ENCODE results near the gene CDCA7. TPM values are rescaled to one million over a fixed set of nuclear protein-coding genes. Genes with fewer than 3 reads are reported as not detected.
"Not testable (repeated sequence)": the region's sequence is repeated elsewhere in the genome, so short reads cannot be mapped to it uniquely, and the experiment has no call there.

CDCA7 gene
- total RNA-seq, 1 donor from 2014 or later = 0.86 TPM

DNA sequence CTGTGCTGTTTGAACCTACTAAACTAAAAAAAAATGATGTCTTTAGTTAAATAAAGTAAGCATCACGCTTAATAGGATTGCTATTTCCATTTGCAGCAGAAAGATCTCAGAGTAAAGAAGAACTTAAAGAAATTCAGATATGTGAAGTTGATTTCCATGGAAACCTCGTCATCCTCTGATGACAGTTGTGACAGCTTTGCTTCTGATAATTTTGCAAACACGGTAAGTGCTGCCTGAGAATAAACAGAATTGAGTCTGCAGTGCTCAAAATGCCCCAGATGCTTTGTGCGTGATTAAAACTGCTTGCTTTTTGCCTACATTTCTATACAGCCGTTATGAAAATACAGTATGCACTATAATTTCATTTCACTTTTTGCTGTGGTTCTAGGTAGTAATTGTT, 3.9 kb downstream of the CDCA7 start:
- DNase-seq (ENCODE audit: low spot score) = no peak

DNA sequence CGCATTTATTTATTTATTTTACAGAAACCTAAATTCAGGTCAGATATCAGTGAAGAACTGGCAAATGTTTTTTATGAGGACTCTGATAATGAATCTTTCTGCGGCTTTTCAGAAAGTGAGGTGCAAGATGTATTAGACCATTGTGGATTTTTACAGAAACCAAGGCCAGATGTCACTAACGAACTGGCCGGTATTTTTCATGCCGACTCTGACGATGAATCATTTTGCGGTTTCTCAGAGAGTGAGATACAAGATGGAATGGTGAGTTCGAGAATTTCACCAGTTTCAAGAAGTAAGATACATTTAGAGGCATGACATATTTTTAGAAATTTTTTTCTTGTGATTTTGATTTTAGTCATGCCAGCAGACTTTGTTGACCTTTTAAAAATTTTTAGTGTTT, 4.6 kb downstream of the CDCA7 start:
- no peak for DNase-seq (ENCODE audit: low spot score)

DNA sequence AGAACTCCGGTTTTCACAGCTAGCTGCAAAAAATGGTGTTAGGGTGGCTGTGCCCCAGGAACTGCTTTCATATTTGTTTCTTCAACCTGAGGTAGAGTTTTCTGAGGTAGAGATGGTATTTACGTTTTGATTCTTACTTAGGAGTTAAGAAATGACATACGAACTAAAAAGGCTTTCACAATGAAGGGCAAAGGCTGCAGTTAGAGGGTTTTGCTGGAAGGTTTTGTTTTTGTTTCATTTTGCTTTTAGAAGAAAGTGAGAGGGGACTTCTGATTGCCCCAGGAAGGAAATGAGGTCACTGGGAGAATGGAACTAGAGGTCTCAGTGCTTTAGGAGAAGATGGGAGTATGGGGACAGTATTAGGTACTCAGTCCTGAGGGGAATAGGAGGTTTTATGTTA, 15.5 kb downstream of the CDCA7 start:
- DNase-seq (ENCODE audit: low spot score) = no peak

DNA sequence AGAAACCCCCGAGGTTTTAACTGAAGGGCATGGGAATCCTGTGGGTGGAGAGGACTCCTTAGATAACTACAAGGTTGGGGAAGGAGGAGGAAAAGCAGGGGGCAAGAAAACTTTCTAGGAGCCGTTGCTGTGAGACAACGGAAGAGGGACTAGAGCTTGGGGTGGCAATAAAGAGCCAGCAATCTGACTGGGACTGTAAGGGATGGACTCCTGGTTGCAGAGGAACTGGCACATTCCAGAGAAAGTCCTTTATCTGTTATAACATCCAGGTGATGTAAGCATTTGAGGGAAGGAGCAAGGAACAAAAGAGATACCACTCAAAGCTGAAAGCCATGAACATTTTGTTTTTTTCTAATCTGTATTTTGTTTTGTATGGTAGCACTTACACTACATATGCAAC, 16.4 kb downstream of the CDCA7 start:
- DNase-seq (ENCODE audit: low spot score) = no peak

DNA sequence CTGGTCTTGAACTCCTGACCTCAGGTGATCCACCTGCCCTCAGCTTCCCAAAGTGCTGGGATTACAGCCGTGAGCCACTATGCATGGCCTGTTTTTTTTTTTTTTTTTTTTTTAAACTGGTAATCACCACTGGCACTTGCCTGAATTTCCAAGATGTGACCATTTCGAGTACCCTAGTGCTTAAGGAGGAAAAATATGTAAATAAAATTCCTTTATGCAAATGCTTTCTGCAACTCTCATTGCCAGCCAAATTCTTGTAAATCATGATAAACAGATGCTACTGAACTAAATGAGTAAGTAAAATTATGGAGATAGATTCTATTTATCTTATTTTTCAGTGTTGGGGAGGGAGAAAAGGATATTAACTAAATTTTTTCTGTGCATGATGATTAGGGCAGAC, 18.6 kb downstream of the CDCA7 start:
- DNase-seq (ENCODE audit: low spot score) = no peak

DNA sequence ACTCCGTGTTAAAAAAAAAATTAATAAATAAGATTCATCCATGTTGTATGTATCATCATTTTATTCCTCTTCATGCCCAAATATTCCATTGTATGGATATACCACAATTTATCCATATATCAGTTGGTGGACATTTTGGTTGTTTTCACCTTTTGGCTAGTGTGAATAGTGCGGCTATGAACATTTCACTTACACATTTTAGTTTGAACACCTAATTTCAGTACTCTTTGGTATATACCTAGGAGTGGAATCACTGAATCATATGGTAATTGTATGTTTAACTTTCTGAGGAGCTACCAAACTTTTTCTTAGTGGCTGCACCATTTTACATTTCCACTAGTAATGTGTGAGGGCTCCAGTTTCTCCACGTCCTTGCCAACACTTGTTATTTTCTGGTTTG, 20.0 kb downstream of the CDCA7 start:
- no peak for DNase-seq (ENCODE audit: low spot score)

DNA sequence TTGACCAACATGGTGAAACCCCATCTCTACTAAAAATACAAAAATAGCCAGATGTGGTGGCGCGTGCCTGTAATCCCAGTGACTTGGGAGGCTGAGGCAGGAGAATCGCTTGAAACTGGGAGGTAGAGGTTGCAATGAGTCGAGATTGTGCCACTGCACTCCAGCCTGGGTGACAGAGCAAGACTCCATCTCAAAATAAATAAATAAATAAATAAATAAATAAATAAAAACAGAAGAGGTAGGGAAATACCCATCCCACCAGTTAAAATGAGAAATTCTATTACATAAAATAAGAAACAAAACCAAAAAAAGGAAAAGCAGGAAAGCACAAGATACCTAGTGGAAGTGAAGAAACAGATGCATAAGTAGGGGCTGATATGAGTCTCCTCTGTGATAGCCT, 30.9 kb downstream of the CDCA7 start:
- DNase-seq (ENCODE audit: low spot score) = not testable (repeated sequence)

DNA sequence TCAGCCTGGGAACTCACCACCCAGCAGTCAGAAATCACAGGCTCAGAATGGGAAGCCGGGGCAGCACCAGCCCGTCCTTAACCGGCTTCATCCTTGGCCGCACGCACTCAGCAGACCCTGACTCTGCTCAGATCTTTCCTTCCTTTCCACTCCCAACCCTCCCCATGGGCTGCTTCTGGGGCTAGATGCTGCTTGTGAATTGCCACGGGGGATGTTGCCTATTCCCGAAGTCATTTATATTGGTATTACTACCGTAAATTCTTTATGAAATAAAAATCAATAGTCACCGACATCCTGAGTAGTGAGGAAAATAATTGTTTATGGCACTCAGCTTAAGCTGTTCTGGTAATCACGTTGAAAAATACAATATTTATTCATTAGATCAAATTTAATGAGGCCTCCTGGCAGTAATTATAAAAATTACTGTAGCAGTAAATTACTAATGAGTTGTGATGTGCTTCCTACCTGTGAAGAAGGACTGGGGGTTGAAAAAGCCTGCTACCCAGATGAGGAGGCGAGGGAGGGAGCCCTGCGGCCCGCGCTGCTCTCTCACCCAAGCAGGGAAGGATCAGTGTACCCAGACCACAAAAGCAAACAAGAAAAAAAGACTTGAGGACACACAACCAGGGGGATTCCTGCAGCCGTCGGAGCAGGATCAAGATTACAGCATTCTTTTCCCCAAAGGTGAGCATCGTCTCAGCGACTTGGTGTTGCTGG, 31.5 kb downstream of the CDCA7 start:
- no peak for DNase-seq (ENCODE audit: low spot score)

DNA sequence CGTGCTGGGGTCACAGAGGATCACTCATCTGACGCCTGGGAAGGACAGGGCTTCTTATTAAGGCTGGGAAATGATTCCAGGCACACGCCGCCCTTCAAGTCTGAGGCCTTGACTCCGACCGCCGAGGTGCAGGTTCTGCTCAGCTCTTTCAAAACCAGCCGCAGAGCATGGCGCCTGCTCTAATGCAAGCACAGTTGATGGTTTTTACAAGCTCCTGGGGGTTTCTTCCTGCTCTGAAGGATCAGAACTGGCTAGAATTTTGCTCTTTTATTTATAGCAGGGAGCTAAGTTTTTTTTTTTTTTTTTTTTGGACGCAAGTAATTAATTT, 32.0 kb downstream of the CDCA7 start:
- no peak for DNase-seq (ENCODE audit: low spot score)

DNA sequence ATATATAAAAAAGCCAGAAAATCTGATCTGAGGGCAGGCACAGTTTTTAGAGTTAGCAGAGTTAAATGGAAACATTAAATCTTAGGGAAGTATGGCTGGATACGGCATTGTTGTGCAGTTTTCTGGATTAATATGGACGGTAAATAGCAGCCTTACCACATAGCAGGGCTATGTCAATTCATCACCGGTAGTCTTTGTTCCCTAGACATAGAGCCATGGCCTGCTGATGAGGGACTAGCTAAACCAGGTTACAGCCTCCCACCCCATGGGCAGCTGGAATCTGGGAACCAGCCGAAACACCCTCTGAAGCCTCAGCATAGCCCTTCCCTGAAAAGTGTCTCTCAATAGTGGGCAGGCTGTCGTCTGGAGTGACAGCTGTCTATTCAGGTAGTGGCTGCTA, 32.4 kb downstream of the CDCA7 start:
- no peak for DNase-seq (ENCODE audit: low spot score)

DNA sequence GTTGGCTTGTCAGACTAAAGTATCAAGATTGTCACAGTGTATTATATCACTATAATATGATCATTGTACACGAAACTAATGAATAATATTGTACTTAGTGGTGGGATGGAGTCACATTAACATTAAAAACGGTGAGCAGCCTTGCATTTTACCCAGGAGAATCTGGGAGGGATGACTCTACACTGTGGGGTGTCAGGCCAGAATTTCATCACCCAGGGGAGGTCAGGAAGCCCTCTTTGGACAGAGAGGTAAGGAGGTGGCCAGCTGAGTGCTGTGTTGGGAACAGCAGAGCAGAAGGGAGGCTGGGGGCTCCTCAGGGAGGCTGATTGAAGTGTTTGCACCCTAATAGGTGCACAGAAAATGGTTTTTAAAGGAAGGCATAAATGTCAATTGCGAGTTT, 33.0 kb downstream of the CDCA7 start:
- DNase-seq (ENCODE audit: low spot score) = no peak

DNA sequence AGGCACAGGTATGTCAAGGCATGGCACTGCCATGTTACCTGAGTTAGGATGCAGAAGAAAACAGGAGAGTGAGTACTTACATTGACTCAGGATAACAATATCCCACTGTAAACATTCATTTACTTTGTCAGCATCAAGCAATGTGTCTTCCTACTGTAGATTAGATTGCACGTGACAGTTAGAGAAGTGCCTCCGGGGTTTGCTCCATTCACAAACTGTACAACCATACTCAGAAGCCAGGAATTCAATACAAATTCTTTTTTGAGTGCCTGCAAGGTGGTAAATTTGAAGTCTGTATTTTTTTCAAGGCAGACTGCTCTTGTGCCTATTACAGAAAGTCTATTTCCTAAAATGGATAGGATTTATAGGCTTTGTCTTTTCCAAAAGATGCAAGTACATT, 34.1 kb downstream of the CDCA7 start:
- no peak for DNase-seq (ENCODE audit: low spot score)

DNA sequence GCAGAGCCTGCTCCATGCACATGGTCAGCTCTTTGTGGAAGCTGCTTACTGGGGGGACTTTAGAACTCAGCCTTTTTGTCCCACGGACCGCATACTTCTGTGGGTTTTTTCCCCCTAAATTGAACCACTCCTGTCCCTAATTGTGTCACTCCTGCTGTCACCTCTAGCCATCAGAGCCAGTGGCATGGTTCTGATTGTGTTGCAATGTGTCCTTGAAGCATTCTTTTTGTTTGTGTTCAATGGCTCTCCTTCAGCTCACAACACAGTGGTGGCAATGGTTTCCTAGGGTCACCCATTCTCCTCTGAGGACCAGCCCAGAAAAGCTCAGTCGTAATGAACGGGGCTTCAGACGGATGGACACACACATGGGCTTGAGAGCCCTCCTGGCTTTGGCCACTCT, 35.4 kb downstream of the CDCA7 start:
- no peak for DNase-seq (ENCODE audit: low spot score)

DNA sequence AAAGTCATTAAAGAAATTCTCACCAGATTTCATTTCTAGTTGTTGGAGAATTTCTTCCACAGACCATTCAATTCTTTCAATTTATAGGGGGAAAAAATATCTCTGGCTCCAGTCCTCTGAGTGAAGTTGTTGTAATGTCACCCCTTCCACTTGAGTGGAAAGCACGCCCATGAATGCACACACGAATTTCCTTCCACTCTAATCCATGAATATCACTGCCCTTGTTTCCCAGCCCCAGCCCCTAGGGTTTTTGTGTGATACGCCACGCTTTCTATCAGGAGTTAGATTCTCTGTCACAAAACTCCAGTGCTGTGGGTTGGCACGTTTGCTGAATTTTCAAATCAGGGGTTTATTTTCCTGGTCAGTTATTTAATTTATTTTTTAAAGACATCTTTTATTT, 38.1 kb downstream of the CDCA7 start:
- no peak for DNase-seq (ENCODE audit: low spot score)

DNA sequence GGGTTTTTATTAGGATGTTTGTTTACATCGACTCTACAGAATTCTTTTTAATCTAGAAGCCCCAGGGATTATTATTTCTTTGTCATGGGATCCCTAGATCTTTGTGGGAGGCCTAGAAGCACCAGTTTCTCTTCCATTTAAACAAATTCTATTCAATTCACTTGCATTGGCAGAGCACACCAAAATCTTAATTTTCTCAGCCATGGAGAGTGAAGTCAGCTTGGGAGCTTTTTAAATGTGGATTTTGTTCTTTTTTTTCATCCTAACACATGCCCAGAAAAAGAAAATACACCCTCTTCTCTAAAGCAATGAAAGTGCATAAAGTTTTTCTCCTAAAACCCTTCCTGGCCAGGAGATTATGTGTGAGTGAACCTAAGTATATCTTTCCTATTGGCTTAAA, 38.5 kb downstream of the CDCA7 start:
- DNase-seq (ENCODE audit: low spot score) = no peak

DNA sequence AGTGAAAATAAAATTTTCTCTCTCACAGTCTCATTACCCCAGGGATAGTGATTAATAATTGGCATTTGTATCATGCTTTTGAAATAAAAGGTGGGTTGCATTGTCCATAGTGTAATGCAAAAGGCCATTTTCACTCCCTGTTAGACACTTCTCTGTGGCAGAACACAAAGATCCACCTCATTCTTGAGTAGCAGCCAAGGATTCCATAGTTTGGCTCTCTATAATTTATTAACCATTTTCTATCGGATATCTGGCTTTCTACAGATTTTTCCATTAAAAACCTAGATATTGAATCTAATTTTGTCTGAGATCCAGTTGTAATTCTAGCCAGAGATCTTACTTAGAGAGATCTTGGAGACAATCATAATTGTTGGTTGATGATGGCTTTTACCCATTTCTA, 39.0 kb downstream of the CDCA7 start:
- no peak for DNase-seq (ENCODE audit: low spot score)

DNA sequence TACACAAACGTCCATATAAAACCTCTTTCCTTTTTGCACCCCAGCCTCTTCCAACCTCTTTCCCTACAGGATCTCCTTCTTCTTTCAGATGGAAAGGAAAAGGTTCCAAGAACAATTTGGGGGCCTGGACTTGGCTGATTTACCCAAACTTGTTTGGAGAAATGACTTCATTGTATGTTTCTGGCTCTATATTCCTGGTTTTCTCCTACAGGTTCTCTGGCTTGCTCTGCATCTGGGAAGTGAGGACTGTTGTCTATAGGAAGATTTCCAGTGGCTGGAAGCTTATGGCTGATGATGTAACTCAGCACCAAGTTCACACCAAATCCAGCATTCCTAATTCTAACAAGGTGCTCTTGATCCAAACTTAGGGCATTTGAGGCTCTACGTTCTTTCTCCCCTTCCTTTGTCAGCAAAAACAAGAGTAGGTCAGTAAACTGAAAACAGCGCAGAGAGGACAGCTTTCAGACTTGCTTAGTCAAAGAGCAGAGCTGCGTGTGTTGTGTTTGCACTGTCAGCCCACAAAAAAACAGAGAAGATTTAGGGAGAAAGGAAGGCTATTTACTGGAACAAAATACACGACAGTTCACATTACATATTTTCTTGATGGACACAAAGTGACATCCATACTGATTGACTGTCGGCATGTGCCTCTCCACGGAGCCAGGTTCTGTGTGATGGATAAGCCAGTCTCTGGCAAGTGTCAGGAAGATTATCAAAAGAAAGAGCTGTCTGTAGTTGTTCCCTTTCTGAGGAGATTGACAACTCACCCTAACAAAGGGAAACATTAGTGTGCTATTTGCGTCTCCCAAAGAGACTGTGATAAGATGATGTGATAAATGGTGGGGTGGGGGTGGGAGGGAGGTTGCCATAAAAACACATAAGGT, 39.7 kb downstream of the CDCA7 start:
- no peak for DNase-seq (ENCODE audit: low spot score)

DNA sequence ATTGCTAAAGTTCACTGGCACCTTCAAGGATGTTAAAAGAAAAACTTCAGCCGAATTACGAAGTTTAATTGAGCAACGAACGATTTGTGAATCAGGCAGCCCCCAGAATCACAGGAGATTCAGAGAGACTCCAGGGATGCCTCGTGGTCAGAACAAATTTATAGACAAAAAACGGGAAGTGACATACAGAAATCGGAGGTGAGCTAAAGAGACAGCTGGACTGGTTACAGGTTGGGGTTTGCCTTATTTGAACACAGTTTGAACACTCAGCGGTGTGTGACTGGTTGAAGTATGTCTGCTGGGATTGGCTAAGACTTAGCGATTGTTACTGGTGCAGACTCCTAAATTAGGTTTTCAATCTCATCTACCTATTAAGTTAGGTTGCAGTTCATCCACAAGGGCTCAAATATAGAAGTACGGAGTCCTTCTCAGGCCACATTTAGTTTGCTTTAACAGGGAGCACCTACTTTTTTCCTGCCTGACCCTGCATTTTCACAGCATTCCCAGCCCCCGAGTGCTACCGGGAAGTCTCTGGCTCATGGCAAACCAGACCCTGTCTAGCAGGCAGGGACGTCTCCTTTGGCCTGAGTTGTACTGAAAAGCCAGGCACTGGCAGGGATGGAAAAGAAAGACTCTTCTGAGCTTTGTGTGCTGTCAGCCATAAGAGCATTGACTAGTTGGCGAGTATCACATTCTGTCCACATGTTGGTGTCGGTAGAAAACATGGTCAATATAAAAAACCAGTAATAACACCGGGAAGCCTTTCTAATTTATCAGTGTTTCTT, 41.1 kb downstream of the CDCA7 start:
- DNase-seq (ENCODE audit: low spot score) = no peak

DNA sequence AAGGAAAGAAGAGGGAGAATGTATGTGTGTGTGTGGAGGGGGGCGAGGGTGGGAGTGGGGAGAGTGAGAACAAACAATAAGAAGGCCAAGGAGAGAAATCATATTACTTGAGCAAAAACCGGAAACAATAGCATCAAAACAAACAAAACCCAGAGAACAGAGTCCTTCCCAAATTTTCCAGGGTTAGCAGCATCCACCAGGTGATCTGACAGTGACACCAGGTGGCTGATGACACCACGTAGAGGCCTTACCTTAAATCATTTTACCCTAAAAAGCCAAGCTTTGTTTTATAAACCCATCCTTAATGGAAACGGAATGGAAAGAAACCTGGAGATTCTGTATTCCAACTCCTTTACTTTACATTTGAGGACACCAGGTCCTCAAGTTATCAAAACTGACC, 42.9 kb downstream of the CDCA7 start:
- DNase-seq (ENCODE audit: low spot score) = no peak

DNA sequence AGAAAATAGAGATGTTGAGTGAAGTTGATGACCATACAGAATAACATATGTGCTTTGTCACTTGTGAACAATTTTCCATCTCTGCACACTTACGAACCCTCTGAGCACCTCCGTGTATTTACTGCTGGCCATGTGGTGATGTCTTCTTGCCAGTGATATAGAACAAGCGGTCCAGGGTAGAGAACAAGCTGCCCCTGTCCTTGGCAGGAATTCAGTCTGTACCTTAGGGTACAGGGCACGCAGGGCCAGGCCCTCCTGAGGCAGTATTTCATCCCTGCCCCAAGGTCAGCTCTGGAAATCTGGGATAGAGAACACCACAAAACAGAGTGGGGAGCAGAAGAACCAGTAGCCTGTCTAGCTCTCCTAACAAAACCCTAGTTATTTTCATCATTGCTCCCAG, 44.6 kb downstream of the CDCA7 start:
- DNase-seq (ENCODE audit: low spot score) = no peak

DNA sequence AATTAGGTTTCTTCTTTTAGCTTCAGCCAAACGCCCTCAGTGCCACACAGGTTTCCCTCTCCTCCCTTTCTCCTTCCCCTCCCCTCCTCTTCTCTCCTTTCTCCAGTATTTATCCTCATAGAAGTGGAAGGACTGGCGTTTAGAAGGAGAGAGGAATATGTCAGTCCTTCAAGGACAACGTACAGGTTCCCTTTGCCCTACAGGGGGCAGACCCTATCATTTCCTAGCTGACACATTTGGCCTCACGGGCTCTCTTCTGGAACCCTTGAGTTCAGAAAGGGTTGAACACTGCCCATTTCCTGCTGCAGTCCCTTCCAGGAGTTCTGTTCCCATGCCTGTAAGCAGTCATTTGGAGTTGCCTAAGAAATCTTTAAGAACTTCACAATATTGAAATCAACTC, 46.1 kb downstream of the CDCA7 start:
- no peak for DNase-seq (ENCODE audit: low spot score)

DNA sequence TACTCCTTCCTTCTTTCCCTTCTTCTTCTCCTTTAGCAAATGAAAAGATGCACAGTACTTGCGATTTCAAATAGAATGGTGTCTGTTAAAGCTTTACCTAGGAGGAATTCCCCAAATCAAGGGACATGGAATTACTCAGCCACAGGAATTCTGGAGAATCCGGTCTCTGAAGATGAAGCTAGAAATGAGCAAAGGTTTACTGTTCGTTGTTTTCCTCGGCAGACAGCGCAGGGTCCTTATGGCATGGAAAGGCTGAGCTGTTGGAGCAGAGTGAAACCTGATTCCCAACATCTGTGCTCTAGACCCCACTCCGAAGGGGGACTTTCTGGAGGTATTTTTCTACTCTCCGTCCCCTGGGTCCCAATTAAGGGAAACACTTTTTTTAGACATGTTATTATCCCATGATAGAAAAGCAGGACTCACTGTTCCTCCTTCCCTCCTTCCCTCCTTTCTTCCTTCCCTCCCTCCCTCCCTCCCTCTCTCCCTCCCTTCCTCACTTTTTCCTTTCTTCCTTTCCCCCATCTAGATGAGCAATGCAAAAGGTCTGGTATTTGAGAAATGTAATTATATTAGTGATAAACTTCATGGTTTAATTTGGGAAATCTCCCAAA, 47.1 kb downstream of the CDCA7 start:
- no peak for DNase-seq (ENCODE audit: low spot score)
